WTC11 (cell line): ENCODE results near the gene CCR1. TPM values are rescaled to one million over a fixed set of nuclear protein-coding genes. Genes with fewer than 3 reads are reported as not detected.

ENCODE experiments used
- ATAC-seq: fragments of 200-7000 bp; cut with Tn5 transposase; 2 replicates; pipeline ENCODE4 v1.10.0; 2021; ENCODE audit warnings: mild to moderate bottlenecking, moderate library complexity
- CTCF ChIA-PET: fragments of 300-600 bp; sonication (Branson Sonifier 250); formaldehyde crosslinking; loops from one replicate; lab custom pipeline; 2021; ENCODE audit warnings: antibody characterized with exemption; lab: Charles Lee
- POLR2A ChIA-PET: fragments of 350-600 bp; sonication (Branson Sonifier 250); formaldehyde crosslinking; loops from one replicate; lab custom pipeline; 2021; ENCODE audit warnings: antibody characterized with exemption; lab: Charles Lee
- DNase-seq: peaks from one replicate; pipeline ENCODE4 v3.0.0; 2021; ENCODE audit warnings: low spot score
- H3K27ac Mint-ChIP-seq: 2 replicates; pipeline ENCODE4 v1.8.0; 2021; ENCODE audit warnings: mixed read lengths
- H3K27me3 Mint-ChIP-seq: 2 replicates; pipeline ENCODE4 v1.8.0; 2021; ENCODE audit warnings: low read depth, mild to moderate bottlenecking, moderate library complexity, mixed read lengths
- H3K36me3 Mint-ChIP-seq: 2 replicates; pipeline ENCODE4 v1.8.0; 2021; ENCODE audit warnings: mixed read lengths
- H3K4me1 Mint-ChIP-seq: 2 replicates; pipeline ENCODE4 v1.8.0; 2022; ENCODE audit warnings: mixed read lengths
- H3K4me3 Mint-ChIP-seq: 2 replicates; pipeline ENCODE4 v1.8.0; 2021; ENCODE audit warnings: mild to moderate bottlenecking, moderate library complexity, mixed read lengths
- H3K9me3 Mint-ChIP-seq: 2 replicates; pipeline ENCODE4 v1.8.0; 2021; ENCODE audit warnings: mixed read lengths
- ARID4B ChIP-seq: sonication (generic); formaldehyde crosslinking; IDR thresholded peaks from 2 replicates; pipeline ENCODE4 v1.8.0; 2023; ENCODE audit warnings: missing genetic modification reagents, mild to moderate bottlenecking, borderline replicate concordance
- ATF6 ChIP-seq: sonication (generic); formaldehyde crosslinking; IDR thresholded peaks from 2 replicates; pipeline ENCODE4 v1.8.1; 2023; ENCODE audit warnings: mild to moderate bottlenecking, missing genetic modification reagents
- ESRRA ChIP-seq: sonication (generic); formaldehyde crosslinking; IDR thresholded peaks from 2 replicates; pipeline ENCODE4 v1.8.1; 2022; ENCODE audit warnings: mild to moderate bottlenecking, missing genetic modification reagents, borderline replicate concordance
- FOXP4 ChIP-seq: sonication (generic); formaldehyde crosslinking; IDR thresholded peaks from 2 replicates; pipeline ENCODE4 v1.8.0; 2022; ENCODE audit warnings: mild to moderate bottlenecking, missing genetic modification reagents
- GTF2I ChIP-seq: fragments of 250-450 bp; sonication (Bioruptor Pico); conservative IDR thresholded peaks from 2 replicates; pipeline ENCODE4 v1.4.0; 2021; ENCODE audit warnings: mild to moderate bottlenecking
- MLX ChIP-seq: sonication (generic); formaldehyde crosslinking; IDR thresholded peaks from 2 replicates; pipeline ENCODE4 v1.8.1; 2023; ENCODE audit warnings: mild to moderate bottlenecking, missing genetic modification reagents, moderate library complexity
- MXD4 ChIP-seq: fragments of 250-450 bp; sonication (Bioruptor Pico); IDR thresholded peaks from 2 replicates; pipeline ENCODE4 v1.8.0; 2021; ENCODE audit warnings: mild to moderate bottlenecking, moderate library complexity, borderline replicate concordance
- NFATC4 ChIP-seq: fragments of 250-450 bp; sonication (Bioruptor Pico); IDR thresholded peaks from 2 replicates; pipeline ENCODE4 v1.9.0; 2021; ENCODE audit warnings: mild to moderate bottlenecking
- NR1H2 ChIP-seq: sonication (generic); formaldehyde crosslinking; IDR thresholded peaks from 2 replicates; pipeline ENCODE4 v1.9.0; 2021; ENCODE audit warnings: mild to moderate bottlenecking, moderate library complexity, missing genetic modification reagents
- NR2C2 ChIP-seq: sonication (generic); formaldehyde crosslinking; IDR thresholded peaks from 2 replicates; pipeline ENCODE4 v1.8.0; 2022; ENCODE audit warnings: mild to moderate bottlenecking, missing genetic modification reagents
- TCF7 ChIP-seq: sonication (generic); formaldehyde crosslinking; IDR thresholded peaks from 2 replicates; pipeline ENCODE4 v1.8.0; 2022; ENCODE audit warnings: mild to moderate bottlenecking, low read depth, missing genetic modification reagents, moderate library complexity
- TEAD1 ChIP-seq: sonication (generic); formaldehyde crosslinking; IDR thresholded peaks from 2 replicates; pipeline ENCODE4 v1.8.0; 2022; ENCODE audit warnings: mild to moderate bottlenecking, missing genetic modification reagents
- ZNF121 ChIP-seq: sonication (generic); formaldehyde crosslinking; IDR thresholded peaks from 2 replicates; pipeline ENCODE4 v1.8.0; 2023; ENCODE audit warnings: missing genetic modification reagents
- ZNF232 ChIP-seq: sonication (generic); formaldehyde crosslinking; IDR thresholded peaks from 2 replicates; pipeline ENCODE4 v1.8.0; 2022; ENCODE audit warnings: mild to moderate bottlenecking, missing genetic modification reagents
- ZNF512 ChIP-seq: sonication (generic); formaldehyde crosslinking; IDR thresholded peaks from 2 replicates; pipeline ENCODE4 v1.8.1; 2022; ENCODE audit warnings: missing genetic modification reagents, borderline replicate concordance
- total RNA-seq: library from RNA; stranded (reverse); gene quantifications from 3 replicates; pipeline ENCODE4 v1.2.3, GENCODE V29; 2021

The CCR1 gene
- total RNA-seq, 1 experiment from 2014 or later: not detected

GRCh38 chr3:46187341-46187700 is 20.8 kb downstream of the CCR1 start:
- no peaks in the 10 kb centered on the region for H3K27me3 Mint-ChIP-seq
- DNase-seq: no peak
- CTCF ChIA-PET: interaction anchor here (1.1 kb wide), 1 partner anchor 108 kb away, joined by 3 read pairs; no protein-coding TSS in a partner anchor
- H3K27ac Mint-ChIP-seq: no peak overlapping the region
- peaks cover 4% of the 10 kb centered on the region for H3K9me3 Mint-ChIP-seq
- no peak for TF ChIP-seq ATF6 (CRISPR knock-in tag)
- no peak for TF ChIP-seq GTF2I (CRISPR knock-in tag)
- TF ChIP-seq TCF7 (CRISPR knock-in tag): no peak
- no peak for TF ChIP-seq FOXP4 (CRISPR knock-in tag)
- TF ChIP-seq ARID4B (CRISPR knock-in tag): no peak
- TF ChIP-seq ZNF121 (CRISPR knock-in tag): no peak
- no peak for TF ChIP-seq NFATC4 (CRISPR knock-in tag)
- no peak for TF ChIP-seq ZNF512 (CRISPR knock-in tag)
- TF ChIP-seq ZNF232 (CRISPR knock-in tag): no peak
- no peak for TF ChIP-seq MLX
- no peak for TF ChIP-seq NR1H2
- no peak for TF ChIP-seq ESRRA (CRISPR knock-in tag)
- no peak for TF ChIP-seq TEAD1 (CRISPR knock-in tag)
- TF ChIP-seq NR2C2: no peak
- no peak for TF ChIP-seq MXD4 (CRISPR knock-in tag)
- TF ChIP-seq, all 79 proteins: peak for 0
- H3K4me3 Mint-ChIP-seq: no peak overlapping the region
- no peaks in the 10 kb centered on the region for H3K4me1 Mint-ChIP-seq
- H3K36me3 Mint-ChIP-seq: no peaks in the 10 kb centered on the region
- POLR2A ChIA-PET: no interaction called here
- no peak for ATAC-seq
